HG03439 (cell line): ENCODE measurements around the gene RBP3.

Experiments
- ATAC-seq: cut with Tn5 transposase; IDR thresholded peaks from one replicate; pipeline ENCODE4 v1.9.1; 2021; ENCODE audit warnings: mild to moderate bottlenecking, moderate library complexity; ENCODE audit not compliant: unreplicated experiment

Gene RBP3

DNA sequence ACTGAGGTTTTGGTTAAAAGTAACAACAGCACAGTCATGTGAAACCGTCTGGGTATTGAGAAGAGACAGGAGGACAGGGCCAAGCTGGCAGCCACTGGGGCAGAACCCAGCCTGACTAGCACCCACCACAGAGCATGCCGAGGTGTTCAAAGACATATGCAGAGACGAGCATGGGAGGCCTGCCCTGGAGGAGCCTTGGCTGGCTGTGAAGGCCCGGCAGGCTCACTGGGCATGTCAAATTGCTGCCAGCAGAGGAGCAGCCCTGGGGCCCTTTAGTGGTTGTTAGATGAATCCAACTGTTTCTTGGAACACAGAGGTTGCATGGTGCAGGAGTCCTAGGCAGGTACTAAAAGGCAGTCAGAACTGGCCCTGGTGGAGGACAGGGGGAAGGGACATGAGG lies 30.9 kb upstream of the RBP3 start:
- no peak for ATAC-seq

- no peak for ATAC-seq
Measured at GRCh38 chr10:47318706-47319105, 29.5 kb upstream of the RBP3 start.

- no peak for ATAC-seq
Measured at GRCh38 chr10:47319784-47320183, 28.4 kb upstream of the RBP3 start.

DNA sequence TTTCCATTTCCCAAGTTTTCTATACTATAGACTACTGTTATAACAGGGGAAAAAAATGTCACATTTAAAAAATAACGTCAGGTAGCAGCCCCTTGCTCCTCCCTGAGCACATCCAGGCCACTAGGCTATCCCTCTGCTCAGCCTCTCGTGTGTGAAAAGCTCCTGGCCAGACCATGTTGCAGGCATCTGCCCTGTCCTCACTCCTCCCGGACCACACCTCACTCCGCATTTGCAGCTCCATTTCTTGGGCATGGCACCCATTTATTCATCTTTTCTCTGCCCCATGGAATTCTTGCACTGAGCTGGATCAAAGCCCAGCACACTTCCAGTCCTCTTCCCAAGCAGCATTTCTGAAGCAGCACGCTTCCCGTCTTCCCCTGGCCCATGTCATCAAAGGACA lies 27.4 kb upstream of the RBP3 start:
- ATAC-seq: no peak

DNA sequence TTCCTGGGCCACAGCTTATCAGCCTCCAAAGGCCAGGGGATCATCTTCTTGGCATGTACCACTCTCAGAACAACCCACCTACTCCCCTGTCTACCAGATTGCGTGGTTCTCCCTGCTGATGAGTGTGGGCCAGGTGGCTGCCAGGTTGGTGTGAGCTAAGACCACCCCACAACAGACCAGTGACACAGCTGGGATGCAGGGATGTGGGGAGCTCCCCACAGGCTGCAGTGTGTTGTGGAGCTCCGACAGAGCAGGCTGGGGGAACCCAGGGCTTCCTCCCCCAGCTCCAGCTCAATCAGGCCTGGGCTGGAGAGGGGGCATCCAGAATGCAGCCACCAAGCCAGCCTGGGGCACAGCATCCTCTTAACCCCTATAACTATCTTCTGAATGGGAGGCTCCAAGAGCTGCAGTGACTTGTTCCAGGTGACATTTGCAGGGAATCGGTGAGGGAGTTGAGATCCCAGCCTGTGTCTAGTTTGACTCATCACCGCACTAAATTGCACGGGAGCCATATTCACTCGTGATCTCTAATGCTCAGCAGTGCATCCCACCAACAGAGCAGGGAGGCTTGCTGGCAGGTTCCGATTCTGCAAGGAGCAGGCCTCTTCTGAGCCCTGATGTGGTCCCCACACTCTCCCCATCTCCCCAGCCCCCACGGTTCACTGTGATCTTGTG lies 26.5 kb upstream of the RBP3 start:
- no peak for ATAC-seq

- no peak for ATAC-seq
Measured at GRCh38 chr10:47322300-47323061, 25.7 kb upstream of the RBP3 start, which contains the start of gene GDF2. Gene GDF2 (plus strand): TSS chr10:47322454. CDS start chr10:47322669, 215 bp downstream.

GRCh38 chr10:47323087-47323486 lies 25.1 kb upstream of the RBP3 start:
- no peak for ATAC-seq

DNA sequence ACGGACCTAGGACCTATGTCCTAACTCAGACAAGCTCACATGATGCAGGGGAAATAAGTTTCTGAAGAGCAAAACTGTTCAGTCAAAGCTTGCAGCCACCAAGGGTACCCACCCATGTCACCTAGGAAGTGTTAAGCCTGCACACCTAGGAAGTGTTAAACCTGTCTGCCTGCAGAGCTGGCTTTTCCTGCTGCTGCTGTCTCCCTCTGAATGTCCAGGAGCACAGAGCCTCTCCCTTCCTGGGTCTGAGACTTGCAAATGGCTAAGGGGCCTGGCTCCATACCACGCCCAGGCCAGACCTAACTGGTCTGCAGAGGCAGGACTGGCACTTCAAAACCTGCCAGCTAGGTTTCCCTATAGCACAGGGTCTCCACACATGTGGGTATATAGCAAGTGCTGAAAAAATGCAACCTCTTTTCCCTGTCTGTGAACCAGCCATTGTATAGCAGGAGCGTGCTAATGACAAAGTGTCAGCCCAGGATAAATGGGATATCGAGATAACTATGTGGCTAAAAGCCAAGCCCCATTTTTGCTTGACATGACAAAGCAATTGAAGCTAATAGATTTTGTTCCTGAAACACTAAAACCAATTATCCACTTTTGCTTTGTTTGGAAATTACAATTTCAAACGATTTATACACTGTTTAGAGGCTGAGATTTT lies 24.4 kb upstream of the RBP3 start:
- ATAC-seq: no peak

GRCh38 chr10:47325303-47326291 lies 22.6 kb upstream of the RBP3 start:
- ATAC-seq: no peak

GRCh38 chr10:47326306-47326926 lies 21.7 kb upstream of the RBP3 start:
- ATAC-seq: no peak

- ATAC-seq: no peak
Measured at GRCh38 chr10:47326927-47327330, 21.2 kb upstream of the RBP3 start.

GRCh38 chr10:47329855-47330254 lies 18.3 kb upstream of the RBP3 start:
- ATAC-seq: no peak

GRCh38 chr10:47330366-47330765 lies 17.8 kb upstream of the RBP3 start:
- ATAC-seq: no peak

- no peak for ATAC-seq
Measured at GRCh38 chr10:47330804-47331203, 17.4 kb upstream of the RBP3 start.

DNA sequence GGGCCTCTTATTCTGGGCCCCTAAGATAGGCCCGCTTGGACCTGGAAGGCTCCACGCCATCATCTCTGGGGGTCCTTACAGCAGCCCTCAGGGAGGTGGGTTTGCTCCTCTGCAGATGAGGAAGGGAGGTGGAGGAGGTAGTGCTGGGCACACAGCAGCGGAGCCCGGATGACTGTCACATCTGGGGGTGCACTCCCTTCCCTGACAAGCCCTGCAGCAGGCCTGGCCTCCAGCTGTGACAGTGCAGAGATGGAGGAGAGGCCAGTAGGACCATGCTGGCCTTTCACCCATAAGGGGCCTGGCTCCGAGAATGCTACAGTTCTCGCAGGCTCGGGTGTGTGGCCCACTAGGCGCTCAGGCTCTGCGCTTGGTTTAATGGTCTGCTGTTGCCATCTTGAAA lies 16.7 kb upstream of the RBP3 start:
- no peak for ATAC-seq

DNA sequence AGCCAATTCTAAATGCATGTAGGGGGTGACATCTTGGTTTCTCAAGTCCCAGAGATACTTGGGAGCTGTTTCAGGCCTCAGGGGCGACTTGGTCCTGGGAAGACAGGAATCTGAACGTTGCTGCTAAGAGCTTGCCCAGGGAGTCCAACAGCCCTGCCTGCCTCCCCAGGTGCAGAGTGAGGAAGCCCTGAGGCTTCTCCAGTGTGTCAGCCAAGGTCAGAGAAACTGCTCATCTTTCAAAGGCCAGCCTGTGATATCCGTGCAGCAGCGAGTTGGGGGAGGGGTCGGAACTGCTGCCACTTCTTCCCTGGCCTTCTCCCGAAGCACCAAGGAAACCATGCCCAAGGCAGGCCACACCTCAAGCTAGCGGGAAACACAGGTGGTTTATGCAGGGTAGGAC lies 16.2 kb upstream of the RBP3 start:
- ATAC-seq: no peak

DNA sequence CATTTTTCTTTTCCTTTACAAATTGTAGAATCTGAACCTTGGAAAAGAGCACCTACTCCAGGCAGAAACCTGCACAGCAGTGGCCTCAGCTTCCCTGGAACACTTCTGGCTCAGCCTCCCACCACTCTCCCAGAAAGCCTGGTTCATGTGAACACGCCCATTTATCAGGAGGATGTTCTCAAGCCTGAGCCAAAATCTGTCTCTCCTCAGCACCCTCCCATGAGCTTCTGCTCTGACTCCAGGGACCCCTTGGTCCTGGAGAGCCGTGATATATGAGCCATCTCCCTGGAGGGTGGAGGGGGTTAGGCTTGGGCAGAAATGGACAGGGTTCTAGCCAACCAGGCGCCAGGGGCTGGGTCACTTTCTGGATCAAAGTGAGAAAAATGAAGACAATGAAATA lies 15.8 kb upstream of the RBP3 start:
- no peak for ATAC-seq

- no peak for ATAC-seq
Measured at GRCh38 chr10:47332946-47333345, 15.2 kb upstream of the RBP3 start.

GRCh38 chr10:47333532-47333931 lies 14.6 kb upstream of the RBP3 start:
- ATAC-seq: no peak
